HG02885 (cell line): ENCODE data around the gene MTTP.
A peak's percentile ranks its signal among the peaks of the same experiment; 100 is the strongest.

ENCODE experiments used
- ATAC-seq: cut with Tn5 transposase; IDR thresholded peaks from one replicate; pipeline ENCODE4 v1.9.1; 2021; ENCODE audit warnings: mild to moderate bottlenecking; ENCODE audit not compliant: unreplicated experiment, poor library complexity

Gene MTTP

DNA sequence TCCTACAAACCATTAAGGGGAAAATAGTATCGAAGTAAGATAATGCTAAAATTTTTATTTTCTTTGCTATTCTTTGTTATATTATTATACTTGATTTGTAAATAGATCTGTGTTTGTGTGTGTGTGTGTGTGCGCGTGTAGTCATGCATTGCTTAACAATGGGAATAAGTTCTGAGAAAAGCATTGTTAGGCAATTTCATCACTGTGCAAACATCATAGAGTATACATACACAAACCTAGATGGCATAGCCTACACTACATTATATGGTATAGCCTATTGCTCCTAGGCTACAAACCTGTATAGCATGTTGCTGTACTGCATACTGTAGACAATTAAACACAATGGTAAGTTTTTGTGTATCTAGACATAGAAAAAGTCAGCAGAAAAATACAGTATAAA is 17.1 kb downstream of the MTTP start:
- no peak for ATAC-seq

- ATAC-seq, result no peak
These were observed 19.4 kb downstream of the MTTP start for GRCh38 chr4:99593781-99594641.

GRCh38 chr4:99594818-99595217 is 20.2 kb downstream of the MTTP start:
- ATAC-seq, result no peak

DNA sequence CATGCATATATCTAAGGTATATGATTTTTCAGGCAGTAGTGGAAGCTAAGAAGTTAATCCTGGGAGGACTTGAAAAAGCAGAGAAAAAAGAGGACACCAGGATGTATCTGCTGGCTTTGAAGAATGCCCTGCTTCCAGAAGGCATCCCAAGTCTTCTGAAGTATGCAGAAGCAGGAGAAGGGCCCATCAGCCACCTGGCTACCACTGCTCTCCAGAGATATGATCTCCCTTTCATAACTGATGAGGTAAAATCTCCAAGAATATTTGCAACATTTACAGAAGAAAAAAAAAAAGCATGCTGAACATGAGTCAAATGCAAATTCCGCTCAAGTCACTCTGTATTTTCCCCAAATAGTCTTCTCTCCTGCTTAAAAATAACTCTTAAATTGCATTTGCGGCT is 32.1 kb downstream of the MTTP start:
- no peak for ATAC-seq

- no peak for ATAC-seq
These were observed 33.8 kb downstream of the MTTP start for GRCh38 chr4:99608417-99608816.

- ATAC-seq, result no peak
These were observed 36.1 kb downstream of the MTTP start for GRCh38 chr4:99610605-99611175.

DNA sequence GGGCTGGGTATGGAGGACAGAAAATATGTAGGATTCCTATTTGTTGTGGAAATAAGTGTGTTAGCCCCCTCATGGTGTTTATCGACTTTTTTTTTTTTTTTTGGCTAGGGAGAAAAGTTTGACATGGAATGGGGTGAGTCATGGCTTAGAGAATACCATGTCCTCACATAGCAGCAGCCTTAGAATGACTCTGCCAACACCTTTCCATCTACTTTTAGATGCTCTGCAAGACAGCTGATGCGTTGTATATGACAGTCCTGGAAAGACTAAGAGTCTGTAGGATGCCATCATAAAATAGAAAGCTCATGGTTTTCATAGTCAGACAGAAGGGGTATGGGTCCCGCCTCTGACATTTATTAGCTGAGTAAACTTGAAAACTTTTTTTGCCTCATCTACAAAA is 37.7 kb downstream of the MTTP start:
- ATAC-seq, result no peak

DNA sequence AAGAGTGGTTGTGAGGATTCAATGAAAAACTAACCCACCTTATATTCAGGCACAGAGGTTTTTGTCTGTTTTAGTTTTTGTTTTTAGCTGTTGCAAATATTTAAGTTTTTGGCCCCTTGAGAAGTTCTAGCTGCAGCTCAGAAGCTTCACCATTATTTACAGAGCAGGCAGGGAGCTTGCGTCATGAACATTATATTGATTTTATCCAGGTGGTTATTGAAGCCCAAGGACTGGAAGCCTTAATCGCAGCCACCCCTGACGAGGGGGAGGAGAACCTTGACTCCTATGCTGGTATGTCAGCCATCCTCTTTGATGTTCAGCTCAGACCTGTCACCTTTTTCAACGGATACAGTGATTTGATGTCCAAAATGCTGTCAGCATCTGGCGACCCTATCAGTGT is 38.1 kb downstream of the MTTP start:
- no peak for ATAC-seq

DNA sequence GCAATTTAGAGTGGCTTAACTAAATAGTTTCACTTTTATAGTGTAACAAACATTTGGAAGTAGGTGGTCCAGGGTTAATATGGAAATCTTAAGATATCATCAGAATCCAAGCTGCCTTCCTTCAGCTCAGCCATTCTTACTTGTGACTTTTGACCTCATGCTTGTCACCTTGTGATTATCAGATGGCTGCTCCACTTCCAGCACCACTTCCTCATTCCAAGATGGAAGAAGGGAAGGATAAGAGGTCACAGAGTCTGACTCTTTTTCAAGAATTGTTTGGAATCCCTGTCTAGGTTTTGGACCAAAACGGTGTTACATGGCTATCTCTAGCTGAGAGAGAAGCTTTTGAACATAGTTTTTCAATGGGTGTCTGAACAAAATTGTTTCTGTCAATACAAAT is 39.9 kb downstream of the MTTP start:
- ATAC-seq, result no peak

GRCh38 chr4:99615170-99615820 is 40.7 kb downstream of the MTTP start:
- ATAC-seq, result no peak

- ATAC-seq, result no peak
These were observed 42.8 kb downstream of the MTTP start for GRCh38 chr4:99617374-99617773.

GRCh38 chr4:99622341-99622740 is 47.7 kb downstream of the MTTP start:
- ATAC-seq, result no peak

DNA sequence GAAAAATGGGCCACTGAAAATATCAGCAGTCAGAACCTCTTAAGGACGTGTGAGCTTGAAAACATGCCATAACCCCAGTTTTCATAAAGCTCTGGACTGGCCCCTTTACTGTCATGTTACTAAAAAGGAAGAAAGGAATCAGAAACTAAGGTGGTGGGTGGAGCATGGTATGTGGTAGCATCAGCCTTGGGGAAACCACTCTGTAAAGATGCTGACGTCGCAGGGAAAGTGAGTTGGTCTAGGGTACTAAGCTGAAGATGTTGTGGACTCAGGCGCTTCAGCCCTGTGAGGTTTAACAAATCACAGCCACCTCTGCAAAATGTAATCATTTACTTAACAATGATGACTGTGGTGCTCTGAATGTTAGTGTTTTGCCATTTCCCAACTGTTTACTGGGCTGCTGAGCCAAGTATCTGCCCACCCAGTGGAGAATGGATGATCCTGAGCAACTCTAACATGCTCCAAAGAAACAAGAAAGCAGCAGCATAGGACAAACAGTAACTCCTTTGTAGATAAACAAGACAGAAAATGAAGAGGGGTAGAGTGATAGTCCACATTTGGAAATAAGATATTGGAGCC is 49.6 kb downstream of the MTTP start:
- ATAC-seq, result no peak

GRCh38 chr4:99625369-99625768 is 50.7 kb downstream of the MTTP start:
- ATAC-seq, result peak; percentile 51

DNA sequence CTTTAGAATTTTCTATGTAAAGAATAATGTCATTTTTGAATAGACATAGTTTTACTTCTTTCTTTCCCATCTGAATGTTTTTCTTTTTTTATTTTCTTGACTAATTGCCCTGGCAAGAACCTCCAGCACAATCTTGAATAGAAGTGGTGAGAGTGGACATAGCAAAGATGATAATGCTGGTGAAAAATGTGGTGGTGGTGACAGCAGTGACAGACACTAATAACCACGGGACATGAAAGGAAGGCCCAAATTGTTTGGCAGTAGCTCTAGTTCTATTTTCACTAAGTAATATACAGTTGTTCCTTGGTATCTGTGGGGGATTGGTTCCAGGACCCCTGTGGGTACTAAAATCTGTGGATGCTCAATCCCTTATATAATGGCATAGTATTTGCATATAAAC is 53.4 kb downstream of the MTTP start:
- no peak for ATAC-seq

GRCh38 chr4:99629962-99630554 is 55.4 kb downstream of the MTTP start:
- no peak for ATAC-seq

DNA sequence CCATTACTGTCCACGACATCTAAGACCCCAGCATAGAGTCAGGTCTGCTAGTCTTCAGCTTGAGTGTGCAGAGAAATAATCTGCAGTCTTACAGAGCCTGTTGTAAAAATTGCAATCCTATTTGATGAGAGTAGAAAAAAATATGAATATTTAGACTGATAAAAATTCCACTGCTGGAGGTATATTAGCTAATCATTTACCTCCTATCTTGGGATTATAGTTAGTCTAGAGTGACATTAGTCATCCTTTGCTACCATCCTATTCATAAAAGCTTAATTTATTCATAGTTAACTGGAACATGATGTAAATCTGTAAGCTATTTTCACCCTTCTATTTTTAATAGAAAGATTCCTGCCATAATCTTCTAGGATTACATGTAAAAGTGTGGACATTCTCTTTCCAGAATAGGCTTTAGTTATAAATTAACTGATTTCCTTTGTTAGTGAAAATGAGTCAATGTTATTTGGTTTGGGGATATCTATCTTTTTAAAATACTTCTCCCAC is 56.3 kb downstream of the MTTP start:
- no peak for ATAC-seq

DNA sequence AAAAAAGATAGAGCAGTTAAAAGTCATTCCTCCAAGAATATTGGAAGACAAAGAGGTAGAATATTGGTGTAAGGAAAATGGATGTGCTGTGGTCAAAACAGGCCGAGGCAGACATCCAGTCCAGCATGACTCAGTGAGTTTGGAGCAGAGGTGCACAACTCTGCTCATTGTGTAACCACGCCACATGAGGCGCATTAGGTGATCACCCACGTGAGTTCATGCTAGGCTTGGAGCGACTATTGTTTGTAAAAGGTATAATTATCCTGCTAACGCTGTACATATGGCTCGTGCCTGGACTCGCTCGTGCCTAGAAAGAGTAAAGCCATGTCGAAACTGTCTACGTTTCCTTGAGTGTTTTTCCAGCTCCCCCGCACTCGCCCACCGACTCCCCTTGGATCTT is 59.1 kb downstream of the MTTP start:
- no peak for ATAC-seq

- ATAC-seq, result no peak
These were observed 60.2 kb downstream of the MTTP start for GRCh38 chr4:99634742-99635360.

GRCh38 chr4:99635601-99636000 is 61.0 kb downstream of the MTTP start:
- ATAC-seq, result peak; percentile 83
